Muscle layer of duodenum (tissue), 2 donors: Measurements from ENCODE around the gene CLCA4.

Source experiments
- H3K27ac ChIP-seq: one replicate; pipeline ENCODE4 v1.7.0; 2013; ENCODE audit warnings: mild to moderate bottlenecking, low read length
- H3K27me3 ChIP-seq: one replicate; pipeline ENCODE4 v1.7.0; 2013; ENCODE audit warnings: low read depth, mild to moderate bottlenecking, control low read depth, low read length
- H3K36me3 ChIP-seq, 2 donors: one replicate each; pipeline ENCODE4 v1.7.0; 2013; ENCODE audit warnings: low read length in 2 of 2, control low read depth in 1 of 2, mild to moderate bottlenecking in 1 of 2; ENCODE audit not compliant: insufficient read depth in 2 of 2, control insufficient read depth in 1 of 2
- H3K4me1 ChIP-seq, 2 donors: one replicate each; pipeline ENCODE4 v1.7.0; 2013; ENCODE audit warnings: low read length in 2 of 2, mild to moderate bottlenecking in 2 of 2, control low read depth in 1 of 2, moderate library complexity in 1 of 2; ENCODE audit not compliant: insufficient read depth in 2 of 2, control insufficient read depth in 1 of 2
- H3K4me3 ChIP-seq, 2 donors: one replicate each; pipeline ENCODE4 v1.7.0; 2013; ENCODE audit warnings: low read length in 2 of 2, low read depth in 1 of 2, mild to moderate bottlenecking in 1 of 2
- H3K9me3 ChIP-seq, 2 donors: one replicate each; pipeline ENCODE4 v1.7.0; 2013; ENCODE audit warnings: low read length in 2 of 2, control low read depth in 1 of 2, mild to moderate bottlenecking in 1 of 2; ENCODE audit not compliant: control insufficient read depth in 1 of 2
- donor health status: healthy.

CLCA4 gene

DNA sequence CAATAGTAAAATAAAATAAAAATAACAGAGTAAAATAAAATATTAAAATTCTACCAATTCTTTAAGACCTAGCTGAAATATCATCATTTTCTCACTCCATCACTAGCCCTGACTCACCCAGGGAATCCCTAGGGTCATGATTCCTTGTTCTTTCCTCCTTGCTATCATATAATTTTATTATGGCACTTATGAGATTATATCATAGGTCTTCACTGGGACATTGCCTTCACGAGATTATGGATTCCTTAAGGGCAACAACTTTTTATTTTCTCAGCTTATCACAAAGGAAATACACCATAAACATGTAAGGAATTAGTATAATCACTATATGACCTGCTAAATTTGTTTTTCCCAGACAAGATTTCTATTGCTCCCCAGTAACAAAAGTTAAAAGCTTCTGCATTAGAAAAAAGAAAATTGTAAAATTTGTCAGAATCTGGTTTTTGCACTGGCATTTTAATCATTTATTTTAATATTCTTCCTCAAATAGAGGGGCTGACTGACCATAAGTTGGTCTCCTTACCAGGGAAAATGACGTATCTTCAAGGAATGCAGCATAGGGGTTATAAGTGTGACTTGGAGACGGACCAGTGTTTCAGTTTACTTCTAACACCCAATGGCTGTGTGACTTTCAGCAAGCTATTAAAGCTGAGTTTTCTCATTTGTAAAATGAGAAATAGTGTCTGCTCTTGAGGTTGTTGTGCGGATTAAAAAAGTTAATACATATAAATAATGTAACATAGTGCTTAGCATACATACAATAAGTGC lies 8.8 kb upstream of the CLCA4 start:
- Histone ChIP-seq H3K27me3 (no peaks in the 10 kb centered on the region), H3K4me3 (no peak overlapping the region), H3K36me3 (no peaks in the 10 kb centered on the region), H3K27ac (no peak overlapping the region), H3K9me3 (no peaks in the 10 kb centered on the region), H3K4me1 (no peaks in the 10 kb centered on the region)

DNA sequence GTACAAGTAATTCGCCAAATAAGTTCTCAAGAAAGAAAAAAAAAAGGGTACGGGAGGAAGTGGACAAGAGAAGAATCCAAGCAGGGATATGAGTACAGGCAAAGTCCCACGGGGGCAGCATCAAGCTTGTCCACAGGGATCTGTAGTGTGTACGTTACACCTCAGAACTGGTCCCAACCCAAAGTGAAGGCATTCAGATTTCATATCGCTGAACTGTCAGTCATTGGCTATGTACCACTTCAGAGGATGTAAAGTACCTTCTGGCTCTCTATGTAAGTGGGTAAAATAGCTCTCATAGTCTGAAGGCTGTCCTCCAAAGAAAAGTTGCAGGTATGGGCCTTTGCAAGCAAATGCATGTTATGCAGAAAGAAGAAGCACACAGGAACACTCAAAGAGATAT lies 8.1 kb upstream of the CLCA4 start:
- no peaks in the 10 kb centered on the region for H3K27me3 ChIP-seq
- H3K4me1 ChIP-seq = no peaks in the 10 kb centered on the region
- no peaks in the 10 kb centered on the region for H3K9me3 ChIP-seq
- no peaks in the 10 kb centered on the region for H3K36me3 ChIP-seq
- no peak overlapping the region for H3K27ac ChIP-seq
- no peak overlapping the region for H3K4me3 ChIP-seq

DNA sequence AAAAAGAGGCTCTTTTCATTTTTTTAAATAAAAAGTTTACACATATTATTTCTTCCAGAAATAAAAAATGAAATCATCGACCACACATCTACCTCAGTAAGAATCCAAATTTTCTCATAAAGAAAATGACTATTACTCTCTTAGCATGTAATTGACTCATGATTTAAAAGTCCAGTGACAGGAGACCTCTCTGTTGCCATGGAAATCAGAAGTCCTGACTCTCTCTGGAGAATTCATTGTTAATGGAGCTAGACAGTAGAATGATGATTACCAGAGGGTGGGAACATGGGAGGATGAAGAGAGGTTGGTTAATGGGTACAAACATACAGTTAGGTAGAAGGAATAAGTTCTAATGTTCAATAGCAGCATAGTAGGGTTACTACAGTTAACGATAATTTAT lies 5.0 kb upstream of the CLCA4 start:
- Histone ChIP-seq H3K4me1 (no peaks in the 10 kb centered on the region), H3K4me3 (no peak overlapping the region), H3K27me3 (no peaks in the 10 kb centered on the region), H3K9me3 (peaks cover 0 to 4% of the 10 kb centered on the region in 2 donors), H3K36me3 (no peaks in the 10 kb centered on the region), H3K27ac (no peak overlapping the region)

DNA sequence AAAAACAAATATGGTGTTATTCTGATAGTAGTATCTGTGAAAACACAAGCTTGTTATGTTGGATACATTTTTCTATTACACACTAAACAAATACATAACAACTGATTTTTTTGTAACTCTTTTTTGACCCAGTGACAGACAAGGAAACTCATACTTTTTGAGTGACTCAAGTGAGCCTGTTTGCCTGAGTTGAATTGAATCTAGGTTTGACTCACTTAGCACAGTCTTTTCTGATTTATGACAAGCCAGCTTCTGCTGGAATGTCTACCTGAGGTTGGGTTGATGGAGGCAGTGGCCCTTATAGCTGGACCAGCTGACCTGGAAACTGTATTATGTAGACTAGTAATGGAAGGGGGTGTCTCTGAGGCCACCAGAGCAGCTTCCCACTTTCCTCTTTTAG lies 4.2 kb upstream of the CLCA4 start:
- Histone ChIP-seq H3K36me3 (no peaks in the 10 kb centered on the region), H3K4me1 (no peaks in the 10 kb centered on the region), H3K4me3 (no peak overlapping the region), H3K27ac (no peak overlapping the region), H3K9me3 (peaks cover 0 to 4% of the 10 kb centered on the region in 2 donors), H3K27me3 (no peaks in the 10 kb centered on the region)

DNA sequence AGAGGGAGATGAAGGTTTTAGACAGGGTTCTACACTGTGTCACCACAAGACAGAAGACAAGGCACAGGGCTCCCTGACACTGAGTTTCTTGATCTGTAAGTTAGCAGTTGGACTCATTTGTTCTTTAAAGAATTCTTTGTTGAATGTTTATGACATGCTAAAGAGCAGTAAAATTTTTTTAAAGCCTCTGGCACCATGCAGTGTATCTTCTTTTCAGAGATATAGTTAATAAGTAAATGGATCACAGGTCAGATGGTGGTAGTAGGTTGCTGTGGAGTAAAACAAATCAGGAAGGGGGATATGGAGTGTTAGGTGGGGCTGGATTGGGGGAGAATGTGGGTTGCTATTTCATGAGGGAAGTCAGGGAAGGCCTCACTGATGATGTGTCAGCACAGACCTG lies 2.0 kb downstream of the CLCA4 start:
- H3K36me3 ChIP-seq = no peaks in the 10 kb centered on the region
- H3K4me3 ChIP-seq = no peak overlapping the region
- H3K27ac ChIP-seq = no peak overlapping the region
- H3K9me3 ChIP-seq = peaks cover 0 to 4% of the 10 kb centered on the region in 2 donors
- H3K4me1 ChIP-seq = no peaks in the 10 kb centered on the region
- no peaks in the 10 kb centered on the region for H3K27me3 ChIP-seq

DNA sequence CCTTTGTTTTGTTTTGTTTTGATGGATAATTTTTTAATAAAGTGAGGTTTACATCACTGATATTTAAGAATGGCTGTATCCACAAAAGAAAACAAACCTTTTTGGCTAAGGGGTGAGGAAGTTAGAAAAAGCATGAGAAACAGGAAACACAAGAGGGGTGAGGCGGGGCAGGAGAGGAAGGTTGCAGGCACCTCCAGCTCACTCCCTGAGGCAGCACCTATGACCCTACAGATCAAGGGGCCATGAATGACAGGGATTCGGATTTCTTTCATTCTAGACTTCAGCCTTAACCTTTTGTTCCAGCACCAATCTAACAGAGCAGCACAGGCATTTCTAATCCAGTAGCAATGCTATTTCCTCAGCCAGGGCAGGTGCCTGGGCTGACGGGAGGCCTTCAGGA lies 4.4 kb downstream of the CLCA4 start:
- Histone ChIP-seq H3K27ac (no peak overlapping the region), H3K36me3 (no peaks in the 10 kb centered on the region), H3K4me3 (no peak overlapping the region), H3K4me1 (no peaks in the 10 kb centered on the region), H3K9me3 (no peaks in the 10 kb centered on the region), H3K27me3 (no peaks in the 10 kb centered on the region)

DNA sequence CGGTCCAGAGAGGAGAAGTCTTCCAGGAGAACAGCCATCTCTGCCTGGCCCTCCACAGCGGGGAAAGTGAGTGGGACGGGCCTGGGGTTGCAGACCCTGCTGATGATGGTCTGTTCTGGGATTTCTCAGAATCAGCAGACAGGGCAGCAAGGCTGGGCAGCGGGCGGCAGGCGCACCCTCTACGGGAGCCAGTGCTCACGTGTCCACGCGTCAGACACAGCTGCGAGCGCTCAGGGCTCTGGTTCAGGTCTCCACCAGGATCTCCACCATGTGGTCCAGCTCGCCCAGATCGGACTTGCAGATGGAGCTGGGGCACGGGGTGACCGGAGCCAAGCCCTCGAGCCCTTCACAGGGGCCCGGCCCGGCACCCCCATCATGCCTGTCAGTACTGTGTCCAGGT lies 5.5 kb downstream of the CLCA4 start:
- no peak overlapping the region for H3K27ac ChIP-seq
- no peaks in the 10 kb centered on the region for H3K36me3 ChIP-seq
- H3K27me3 ChIP-seq = no peaks in the 10 kb centered on the region
- no peak overlapping the region for H3K4me3 ChIP-seq
- no peaks in the 10 kb centered on the region for H3K4me1 ChIP-seq
- H3K9me3 ChIP-seq = no peaks in the 10 kb centered on the region

DNA sequence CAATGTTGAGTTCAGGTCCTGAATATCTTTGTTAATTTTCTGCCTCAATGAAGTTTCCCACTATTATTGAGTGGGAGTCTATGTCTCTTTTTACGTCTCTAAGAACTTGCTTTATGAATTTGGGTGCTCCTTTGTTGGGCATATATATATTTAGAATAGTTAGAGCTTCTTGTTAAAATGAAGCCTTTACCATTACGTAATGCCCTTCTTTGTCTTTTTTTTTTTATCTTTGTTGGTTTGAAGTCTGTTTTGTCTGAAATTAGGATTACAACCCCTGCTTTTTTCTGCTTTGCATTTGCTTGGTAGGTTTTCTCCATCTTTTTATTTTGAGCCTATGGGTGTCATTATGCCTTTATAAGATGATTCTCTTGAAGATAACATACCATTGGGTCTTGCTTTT lies 10.9 kb downstream of the CLCA4 start:
- H3K9me3 ChIP-seq = peaks cover 0 to 2% of the 10 kb centered on the region in 2 donors
- H3K27me3 ChIP-seq = no peaks in the 10 kb centered on the region
- no peak overlapping the region for H3K27ac ChIP-seq
- no peaks in the 10 kb centered on the region for H3K36me3 ChIP-seq
- H3K4me3 ChIP-seq = no peak overlapping the region
- H3K4me1 ChIP-seq = no peaks in the 10 kb centered on the region

DNA sequence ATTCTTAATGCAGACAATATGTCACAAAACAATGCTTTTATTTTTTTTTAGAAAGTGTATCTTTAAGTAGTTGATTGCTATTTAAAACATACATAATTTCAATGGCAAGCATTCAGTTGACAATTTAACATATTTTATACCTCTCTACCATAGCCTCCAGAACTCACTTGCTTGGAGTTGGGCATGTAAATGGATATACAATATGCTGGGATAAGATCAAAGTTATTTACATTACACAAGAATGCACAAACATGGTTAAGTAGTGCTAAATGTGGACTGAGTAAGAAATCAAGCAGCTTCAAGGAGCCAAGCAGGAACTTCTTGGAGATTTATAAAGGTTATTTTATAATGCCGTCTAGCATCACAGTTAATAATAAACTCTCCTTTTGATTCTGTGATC lies 17.0 kb downstream of the CLCA4 start:
- Histone ChIP-seq H3K4me3 (no peak overlapping the region), H3K9me3 (no peaks in the 10 kb centered on the region), H3K27ac (no peak overlapping the region), H3K4me1 (no peaks in the 10 kb centered on the region), H3K36me3 (no peaks in the 10 kb centered on the region), H3K27me3 (no peaks in the 10 kb centered on the region)

DNA sequence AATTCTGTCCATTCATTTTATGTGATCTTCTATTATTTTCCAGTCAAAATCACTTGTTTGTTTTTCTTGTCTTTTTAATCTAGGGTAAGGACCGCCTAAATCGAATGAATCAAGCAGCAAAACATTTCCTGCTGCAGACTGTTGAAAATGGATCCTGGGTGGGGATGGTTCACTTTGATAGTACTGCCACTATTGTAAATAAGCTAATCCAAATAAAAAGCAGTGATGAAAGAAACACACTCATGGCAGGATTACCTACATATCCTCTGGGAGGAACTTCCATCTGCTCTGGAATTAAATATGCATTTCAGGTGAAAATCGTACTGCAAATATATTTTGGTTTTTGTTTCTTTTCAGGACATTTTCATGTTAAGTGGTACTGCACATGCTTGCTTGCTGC lies 20.5 kb downstream of the CLCA4 start:
- no peaks in the 10 kb centered on the region for H3K4me1 ChIP-seq
- no peak overlapping the region for H3K4me3 ChIP-seq
- no peaks in the 10 kb centered on the region for H3K9me3 ChIP-seq
- no peaks in the 10 kb centered on the region for H3K36me3 ChIP-seq
- no peaks in the 10 kb centered on the region for H3K27me3 ChIP-seq
- no peak overlapping the region for H3K27ac ChIP-seq

DNA sequence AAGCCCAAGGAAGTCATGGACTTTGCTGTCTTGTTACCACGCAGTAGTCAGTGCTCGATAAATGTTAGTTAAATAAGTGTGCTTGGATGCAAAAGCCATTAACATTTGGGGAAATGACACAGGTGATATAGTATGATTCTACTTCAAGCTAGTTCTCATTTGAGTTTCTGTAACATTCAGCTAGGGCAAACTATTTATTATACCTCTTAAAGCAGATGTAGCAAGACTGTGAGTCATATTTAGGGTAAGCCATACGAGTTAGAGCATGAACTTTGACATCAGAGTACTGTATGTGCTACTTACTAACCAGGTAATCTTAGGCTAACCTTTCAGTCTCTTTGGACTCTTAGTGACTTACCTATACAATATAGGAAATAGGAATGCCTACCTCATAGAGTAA lies 21.0 kb downstream of the CLCA4 start:
- H3K27ac ChIP-seq = no peak overlapping the region

More for the DNA sequence above, 21.0 kb downstream of the CLCA4 start:
- Histone ChIP-seq H3K36me3 (no peaks in the 10 kb centered on the region), H3K4me3 (no peak overlapping the region), H3K27me3 (no peaks in the 10 kb centered on the region), H3K4me1 (no peaks in the 10 kb centered on the region), H3K9me3 (no peaks in the 10 kb centered on the region)
